DOHH2 (cell line): ENCODE data around the gene TMEM156.

Experiments
- EZH2phosphoT487 ChIP-seq: fragments of 200-600 bp; sonication (generic); IDR thresholded peaks from 2 replicates; pipeline ENCODE4 v1.6.1; 2017; ENCODE audit warnings: borderline replicate concordance, mild to moderate bottlenecking, antibody characterized with exemption, low read length, moderate library complexity, mixed read lengths
- TF ChIP-seq, protein P1 (sequence below): fragments of 200-600 bp; sonication (generic); IDR thresholded peaks from one replicate; pipeline ENCODE4 v1.5.1; 2014; ENCODE audit warnings: antibody characterized with exemption, mild to moderate bottlenecking, low read depth, low read length; ENCODE audit not compliant: poor library complexity, severe bottlenecking

- TF ChIP-seq, protein P1, sequence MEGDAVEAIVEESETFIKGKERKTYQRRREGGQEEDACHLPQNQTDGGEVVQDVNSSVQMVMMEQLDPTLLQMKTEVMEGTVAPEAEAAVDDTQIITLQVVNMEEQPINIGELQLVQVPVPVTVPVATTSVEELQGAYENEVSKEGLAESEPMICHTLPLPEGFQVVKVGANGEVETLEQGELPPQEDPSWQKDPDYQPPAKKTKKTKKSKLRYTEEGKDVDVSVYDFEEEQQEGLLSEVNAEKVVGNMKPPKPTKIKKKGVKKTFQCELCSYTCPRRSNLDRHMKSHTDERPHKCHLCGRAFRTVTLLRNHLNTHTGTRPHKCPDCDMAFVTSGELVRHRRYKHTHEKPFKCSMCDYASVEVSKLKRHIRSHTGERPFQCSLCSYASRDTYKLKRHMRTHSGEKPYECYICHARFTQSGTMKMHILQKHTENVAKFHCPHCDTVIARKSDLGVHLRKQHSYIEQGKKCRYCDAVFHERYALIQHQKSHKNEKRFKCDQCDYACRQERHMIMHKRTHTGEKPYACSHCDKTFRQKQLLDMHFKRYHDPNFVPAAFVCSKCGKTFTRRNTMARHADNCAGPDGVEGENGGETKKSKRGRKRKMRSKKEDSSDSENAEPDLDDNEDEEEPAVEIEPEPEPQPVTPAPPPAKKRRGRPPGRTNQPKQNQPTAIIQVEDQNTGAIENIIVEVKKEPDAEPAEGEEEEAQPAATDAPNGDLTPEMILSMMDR: no peak
- TF ChIP-seq EZH2phosphoT487: no peak
Measured at GRCh38 chr4:39036172-39036571, 4.0 kb upstream of the TMEM156 start.
